GM23248 (cell line): ENCODE data around the gene ABCC10.

ENCODE experiments used
- EZH2 ChIP-seq: fragments of 200-600 bp; sonication (generic); IDR thresholded peaks from 2 replicates; pipeline ENCODE4 v1.6.1; 2018; ENCODE audit warnings: antibody characterized with exemption, mild to moderate bottlenecking; ENCODE audit not compliant: insufficient read depth, poor library complexity, severe bottlenecking
- EZH2phosphoT487 ChIP-seq: fragments of 200-600 bp; sonication (generic); IDR thresholded peaks from 2 replicates; pipeline ENCODE4 v1.6.1; 2018; ENCODE audit warnings: antibody characterized with exemption, moderate library complexity, mild to moderate bottlenecking, low read depth; ENCODE audit not compliant: insufficient read depth

DNA sequence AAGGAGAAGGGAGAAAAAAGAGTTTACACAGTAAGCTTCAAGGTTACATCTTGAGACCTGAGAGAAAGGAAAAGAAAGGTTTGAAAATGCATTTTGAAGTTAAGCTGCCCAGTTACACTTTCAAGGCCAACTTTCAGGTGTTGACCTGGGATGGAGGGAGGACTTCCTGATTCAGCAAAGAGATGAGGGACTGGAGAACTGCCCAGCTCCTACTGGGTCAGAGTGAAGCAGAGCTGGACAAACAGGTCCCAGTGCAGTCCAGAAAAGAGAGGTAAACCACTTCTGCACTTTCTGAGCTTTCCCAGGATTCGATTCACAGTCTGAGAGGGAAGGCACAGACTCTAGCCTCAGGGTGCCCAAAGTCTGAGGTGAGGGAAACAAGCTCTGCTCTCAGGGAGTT lies 44.1 kb downstream of the ABCC10 start:
- TF ChIP-seq EZH2, result no peak
- no peak for TF ChIP-seq EZH2phosphoT487
